B cell (primary cell): Measurements from ENCODE around the gene DIP2A. TPM values are rescaled to one million over a fixed set of nuclear protein-coding genes. Genes with fewer than 3 reads are reported as not detected.

Source experiments
- ATAC-seq: fragments of 200-7000 bp; cut with Tn5 transposase; one replicate; pipeline ENCODE4 v1.10.0; 2021; ENCODE audit warnings: low read depth, mild to moderate bottlenecking, moderate number of reproducible peaks, moderate library complexity
- CTCF ChIA-PET: fragments of 350-600 bp; sonication (Branson Sonifier 250); formaldehyde crosslinking; loops from one replicate; lab custom pipeline; 2021; ENCODE audit warnings: antibody characterized with exemption, inconsistent platforms; lab: Charles Lee
- POLR2A ChIA-PET: fragments of 350-600 bp; sonication (Branson Sonifier 250); formaldehyde crosslinking; loops from one replicate; lab custom pipeline; 2021; ENCODE audit warnings: antibody characterized with exemption; lab: Charles Lee
- DNase-seq: peaks from one replicate; pipeline ENCODE4 v3.0.0; 2013
- H2AFZ ChIP-seq: 2 replicates; pipeline ENCODE4 v1.6.1; 2012; ENCODE audit warnings: mild to moderate bottlenecking, low read depth, low read length; ENCODE audit not compliant: insufficient read depth, poor library complexity, severe bottlenecking
- H3K27ac ChIP-seq, 2 donors: 1 replicate in 1 of 2; 2 replicates in 1 of 2; pipeline ENCODE4 v1.5.1; 2012 to 2013; ENCODE audit warnings: low read length in 2 of 2, mild to moderate bottlenecking in 2 of 2, moderate library complexity in 1 of 2
- H3K27me3 ChIP-seq, 4 experiments: fragments of 200-600 bp in 1 of 4; sonication (generic) in 1 of 4; replicated peaks in 1 of 4; 1 replicate in 2 of 4; 2 replicates in 2 of 4; pipeline versions ENCODE4 v1.6.1 to v1.7.0; 2013 to 2016; ENCODE audit warnings: low read length in 3 of 4, mild to moderate bottlenecking in 2 of 4, mixed read lengths in 1 of 4, moderate library complexity in 1 of 4; ENCODE audit not compliant: insufficient read depth in 4 of 4, control insufficient read depth in 3 of 4; ENCODE audit errors: control extremely low read depth in 1 of 4
- H3K36me3 ChIP-seq, 2 experiments: replicated peaks in 1 of 2; 1 replicate in 1 of 2; 2 replicates in 1 of 2; pipeline versions ENCODE4 v1.6.1 to v1.7.1; 2013; ENCODE audit warnings: low read length in 1 of 2; ENCODE audit not compliant: insufficient read depth in 2 of 2, control insufficient read depth in 1 of 2; ENCODE audit errors: control extremely low read depth in 1 of 2, extremely low read depth in 1 of 2
- H3K4me1 ChIP-seq, 2 donors: fragments of 200-600 bp in 1 of 2; sonication (generic) in 1 of 2; 1 replicate in 1 of 2; 2 replicates in 1 of 2; pipeline versions ENCODE4 v1.5.1 to v1.6.1; 2013 to 2017; ENCODE audit warnings: low read length in 2 of 2; ENCODE audit not compliant: control insufficient read depth in 2 of 2, insufficient read depth in 2 of 2
- H3K4me2 ChIP-seq: replicated peaks from 2 replicates; pipeline ENCODE3; 2012; ENCODE audit warnings: mild to moderate bottlenecking, low read depth, low read length; ENCODE audit not compliant: poor library complexity, severe bottlenecking
- H3K4me3 ChIP-seq, 5 experiments: fragments of 200-600 bp in 1 of 5; sonication (generic) in 1 of 5; 1 replicate in 3 of 5; 2 replicates in 2 of 5; pipeline versions ENCODE4 v1.5.1 to v1.7.0; 2011 to 2016; ENCODE audit warnings: low read length in 4 of 5, mild to moderate bottlenecking in 4 of 5, low read depth in 2 of 5, control low read depth in 1 of 5, moderate library complexity in 1 of 5; ENCODE audit not compliant: insufficient read depth in 1 of 5; ENCODE audit errors: control extremely low read depth in 1 of 5, extremely low read depth in 1 of 5
- H3K79me2 ChIP-seq: fragments of 200-600 bp; sonication (generic); one replicate; pipeline ENCODE4 v1.6.0; 2016; ENCODE audit warnings: low read length; ENCODE audit not compliant: control insufficient read depth, insufficient read depth
- H3K9ac ChIP-seq: fragments of 200-600 bp; sonication (generic); 2 replicates; pipeline ENCODE4 v1.6.1; 2017; ENCODE audit warnings: mild to moderate bottlenecking, low read length, moderate library complexity
- H3K9me3 ChIP-seq, 3 donors: one replicate each; pipeline versions ENCODE4 v1.6.1 to v1.7.1; 2013; ENCODE audit warnings: low read length in 2 of 3; ENCODE audit not compliant: control insufficient read depth in 2 of 3, insufficient read depth in 1 of 3; ENCODE audit errors: control extremely low read depth in 1 of 3
- H4K20me1 ChIP-seq: 2 replicates; pipeline ENCODE4 v1.6.0; 2012; ENCODE audit warnings: mild to moderate bottlenecking, low read length; ENCODE audit not compliant: insufficient read depth, control insufficient read depth, poor library complexity, severe bottlenecking
- H3K27ac Mint-ChIP-seq: one replicate; pipeline ENCODE4 v1.8.0; 2021; ENCODE audit warnings: mixed read lengths
- H3K27me3 Mint-ChIP-seq: one replicate; pipeline ENCODE4 v1.8.0; 2021; ENCODE audit warnings: mixed read lengths
- H3K4me1 Mint-ChIP-seq: one replicate; pipeline ENCODE4 v1.8.0; 2021; ENCODE audit warnings: mixed read lengths
- H3K4me3 Mint-ChIP-seq: one replicate; pipeline ENCODE4 v1.8.0; 2021; ENCODE audit warnings: mixed read lengths
- H3K9me3 Mint-ChIP-seq: one replicate; pipeline ENCODE4 v1.8.0; 2022; ENCODE audit warnings: mixed read lengths; ENCODE audit not compliant: insufficient read depth
- EZH2 ChIP-seq: IDR thresholded peaks from 2 replicates; pipeline ENCODE4 v1.6.1; 2012; ENCODE audit warnings: borderline replicate concordance, low read depth, mild to moderate bottlenecking, moderate library complexity, low read length; ENCODE audit not compliant: insufficient read depth, poor library complexity, severe bottlenecking
- WGBS: methylation state at CpG from one replicate; pipeline ENCODE4 v1.1.5; 2013; ENCODE audit warnings: missing lambda C conversion rate; ENCODE audit not compliant: insufficient coverage; 5-methylcytosine and 5-hydroxymethylcytosine counted together
- intact Hi-C: fragments of 100-400 bp; cut with micrococcal nuclease; formaldehyde crosslinking; loops from one replicate; pipeline ENCODE4 v1.10.0; 2022
- polyA plus RNA-seq: library from polyadenylated mRNA; depleted of rRNA; stranded (reverse); fragments of >200 nt; gene quantifications from 2 replicates; pipeline ENCODE4 v1.2.3, GENCODE V29; 2012
- total RNA-seq, 2 donors: library from RNA; stranded (reverse); fragments of 120-200 nt in 1 of 2; gene quantifications; 1 replicate in 1 of 2; 2 replicates in 1 of 2; pipeline versions ENCODE4 v1.2.3 to v1.2.4, GENCODE V29; 2013 to 2022
- TF ChIP-seq, protein P1 (sequence below): fragments of 200-600 bp; IDR thresholded peaks from one replicate; pipeline ENCODE4 v1.8.0; 2022; ENCODE audit warnings: antibody characterized with exemption, mild to moderate bottlenecking

DIP2A gene
- total and polyA plus RNA-seq, 2 donors (not counting 1 experiment from before 2014, with no cell fraction given) = 40.4 to 59.0 TPM

DNA sequence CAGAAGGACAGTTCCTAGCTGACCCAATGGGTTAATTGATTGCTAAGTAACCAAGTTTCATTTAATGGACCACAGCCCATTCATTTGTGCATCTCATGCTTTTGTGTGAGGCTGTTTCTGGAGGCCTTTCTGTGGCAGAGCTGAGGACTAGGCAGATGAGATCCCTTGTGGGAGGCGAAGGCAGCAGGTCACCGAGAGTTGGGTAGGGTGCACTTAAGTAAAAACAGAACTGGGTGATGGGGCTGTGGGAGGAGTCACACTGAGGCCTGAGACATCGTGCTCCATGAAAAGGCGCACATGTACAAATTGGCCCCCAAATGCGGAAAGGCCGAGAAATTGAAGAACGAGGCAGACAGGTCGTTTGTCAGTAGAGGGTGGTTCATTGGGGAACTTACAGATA, 85.3 kb downstream of the DIP2A start:
- 100% methylated on average over 8 of the region's 8 CpGs for WGBS
- H3K4me1 ChIP-seq = no peaks in the 10 kb centered on the region
- ATAC-seq (no peak), DNase-seq (no peak)
- no peaks in the 10 kb centered on the region for H3K27me3 ChIP-seq
- POLR2A ChIA-PET = no interaction called here
- peaks cover 0 to 59% of the 10 kb centered on the region in 2 experiments for H3K36me3 ChIP-seq
- H3K27ac ChIP-seq = no peak overlapping the region
- H3K4me2 ChIP-seq = no peak overlapping the region
- H4K20me1 ChIP-seq = no peaks in the 10 kb centered on the region
- peaks cover 2% of the 10 kb centered on the region for H3K4me1 Mint-ChIP-seq
- no peaks in the 10 kb centered on the region for H3K79me2 ChIP-seq
- H3K9me3 ChIP-seq = peaks cover 0 to 7% (median 0%) of the 10 kb centered on the region in 3 donors
- no peak overlapping the region for H3K9ac ChIP-seq
- H3K4me3 Mint-ChIP-seq = no peak overlapping the region
- H3K4me3 ChIP-seq = no peak overlapping the region
- CTCF ChIA-PET = no interaction called here
- TF ChIP-seq EZH2 = no peak
- TF ChIP-seq, protein P1, sequence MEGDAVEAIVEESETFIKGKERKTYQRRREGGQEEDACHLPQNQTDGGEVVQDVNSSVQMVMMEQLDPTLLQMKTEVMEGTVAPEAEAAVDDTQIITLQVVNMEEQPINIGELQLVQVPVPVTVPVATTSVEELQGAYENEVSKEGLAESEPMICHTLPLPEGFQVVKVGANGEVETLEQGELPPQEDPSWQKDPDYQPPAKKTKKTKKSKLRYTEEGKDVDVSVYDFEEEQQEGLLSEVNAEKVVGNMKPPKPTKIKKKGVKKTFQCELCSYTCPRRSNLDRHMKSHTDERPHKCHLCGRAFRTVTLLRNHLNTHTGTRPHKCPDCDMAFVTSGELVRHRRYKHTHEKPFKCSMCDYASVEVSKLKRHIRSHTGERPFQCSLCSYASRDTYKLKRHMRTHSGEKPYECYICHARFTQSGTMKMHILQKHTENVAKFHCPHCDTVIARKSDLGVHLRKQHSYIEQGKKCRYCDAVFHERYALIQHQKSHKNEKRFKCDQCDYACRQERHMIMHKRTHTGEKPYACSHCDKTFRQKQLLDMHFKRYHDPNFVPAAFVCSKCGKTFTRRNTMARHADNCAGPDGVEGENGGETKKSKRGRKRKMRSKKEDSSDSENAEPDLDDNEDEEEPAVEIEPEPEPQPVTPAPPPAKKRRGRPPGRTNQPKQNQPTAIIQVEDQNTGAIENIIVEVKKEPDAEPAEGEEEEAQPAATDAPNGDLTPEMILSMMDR = no peak
- H3K9me3 Mint-ChIP-seq = peaks cover 3% of the 10 kb centered on the region
- no peak overlapping the region for H2AFZ ChIP-seq
- H3K27ac Mint-ChIP-seq = no peak overlapping the region
- intact Hi-C loops = no loop called here
- no peaks in the 10 kb centered on the region for H3K27me3 Mint-ChIP-seq

DNA sequence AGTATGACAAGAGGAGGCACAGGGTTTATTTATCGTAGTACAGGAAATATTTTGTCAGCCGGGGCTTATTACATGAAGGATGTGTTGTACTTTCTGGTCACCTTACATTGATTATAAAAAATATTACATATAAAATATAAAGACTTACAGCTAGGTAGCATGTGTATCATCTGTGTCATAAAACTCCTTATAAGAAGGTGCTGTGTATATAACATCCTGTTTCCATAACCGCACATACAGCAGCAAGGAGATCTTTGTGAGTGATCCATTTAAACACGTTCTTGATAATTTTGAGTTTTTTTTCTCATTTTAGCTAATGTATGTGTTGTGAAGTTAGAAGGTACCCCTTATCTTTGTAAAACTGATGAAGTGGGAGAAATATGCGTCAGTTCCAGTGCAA, 86.1 kb downstream of the DIP2A start:
- Histone ChIP-seq H3K4me2 (no peak overlapping the region), H3K27me3 (no peaks in the 10 kb centered on the region), H3K9ac (no peak overlapping the region), H3K79me2 (no peaks in the 10 kb centered on the region), H3K9me3 (peaks cover 0 to 7% (median 0%) of the 10 kb centered on the region in 3 donors), H3K4me1 (peaks cover 0 to 4% of the 10 kb centered on the region in 2 donors), H4K20me1 (no peaks in the 10 kb centered on the region), H2AFZ (no peak overlapping the region), H3K27ac (no peak overlapping the region), H3K36me3 (peaks cover 0 to 54% of the 10 kb centered on the region in 2 experiments), H3K4me3 (no peak overlapping the region)
- ChIA-PET POLR2A (no interaction called here), CTCF (no interaction called here)
- no peak overlapping the region for H3K4me3 Mint-ChIP-seq
- peaks cover 2% of the 10 kb centered on the region for H3K4me1 Mint-ChIP-seq
- peaks cover 3% of the 10 kb centered on the region for H3K9me3 Mint-ChIP-seq
- intact Hi-C loops = no loop called here
- 100% methylated on average over 1 of the region's 5 CpGs for WGBS
- H3K27me3 Mint-ChIP-seq = no peaks in the 10 kb centered on the region
- TF ChIP-seq EZH2 = no peak
- TF ChIP-seq, protein P1 = no peak
- no peak for DNase-seq
- ATAC-seq = no peak
- H3K27ac Mint-ChIP-seq = no peak overlapping the region
